Measurements from ENCODE around the gene ZNF320.

GRCh38 chr19:52943884-52944643 lies 46.6 kb upstream of the ZNF320 start:
- TF ChIP-seq, protein P1, sequence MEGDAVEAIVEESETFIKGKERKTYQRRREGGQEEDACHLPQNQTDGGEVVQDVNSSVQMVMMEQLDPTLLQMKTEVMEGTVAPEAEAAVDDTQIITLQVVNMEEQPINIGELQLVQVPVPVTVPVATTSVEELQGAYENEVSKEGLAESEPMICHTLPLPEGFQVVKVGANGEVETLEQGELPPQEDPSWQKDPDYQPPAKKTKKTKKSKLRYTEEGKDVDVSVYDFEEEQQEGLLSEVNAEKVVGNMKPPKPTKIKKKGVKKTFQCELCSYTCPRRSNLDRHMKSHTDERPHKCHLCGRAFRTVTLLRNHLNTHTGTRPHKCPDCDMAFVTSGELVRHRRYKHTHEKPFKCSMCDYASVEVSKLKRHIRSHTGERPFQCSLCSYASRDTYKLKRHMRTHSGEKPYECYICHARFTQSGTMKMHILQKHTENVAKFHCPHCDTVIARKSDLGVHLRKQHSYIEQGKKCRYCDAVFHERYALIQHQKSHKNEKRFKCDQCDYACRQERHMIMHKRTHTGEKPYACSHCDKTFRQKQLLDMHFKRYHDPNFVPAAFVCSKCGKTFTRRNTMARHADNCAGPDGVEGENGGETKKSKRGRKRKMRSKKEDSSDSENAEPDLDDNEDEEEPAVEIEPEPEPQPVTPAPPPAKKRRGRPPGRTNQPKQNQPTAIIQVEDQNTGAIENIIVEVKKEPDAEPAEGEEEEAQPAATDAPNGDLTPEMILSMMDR (IDR thresholded peaks at IDR 0.05; ENCODE audit: insufficient read depth, low read depth, low read length), result no peak
- TF ChIP-seq EZH2 (IDR thresholded peaks at IDR 0.05; ENCODE audit: insufficient read depth, low read length), result no peak
